Karpas-422 (cell line): ENCODE data around the gene VIPAS39. TPM values are rescaled to one million over a fixed set of nuclear protein-coding genes. Genes with fewer than 3 reads are reported as not detected.
A peak's percentile ranks its signal among the peaks of the same experiment; 100 is the strongest.

ENCODE experiments used
- DNase-seq: peaks from one replicate; pipeline ENCODE4 v3.0.0-alpha.2; 2015
- H2AFZ ChIP-seq: fragments of 200-600 bp; sonication (generic); 2 replicates; pipeline ENCODE4 v1.6.1; 2014; ENCODE audit warnings: antibody characterized with exemption, low read length, mixed read lengths
- H3K27ac ChIP-seq: fragments of 200-600 bp; sonication (generic); 2 replicates; pipeline ENCODE4 v1.5.1; 2014; ENCODE audit warnings: mild to moderate bottlenecking, low read length, moderate library complexity
- H3K27me3 ChIP-seq: fragments of 200-600 bp; sonication (generic); 2 replicates; pipeline ENCODE4 v1.6.1; 2014; ENCODE audit warnings: low read length, mixed read lengths
- H3K36me3 ChIP-seq: fragments of 200-600 bp; sonication (generic); 2 replicates; pipeline ENCODE4 v1.6.1; 2014; ENCODE audit warnings: low read length, mixed read lengths; ENCODE audit not compliant: insufficient read depth
- H3K4me1 ChIP-seq: fragments of 200-600 bp; sonication (generic); 2 replicates; pipeline ENCODE4 v1.6.1; 2014; ENCODE audit warnings: mild to moderate bottlenecking, low read length, mixed read lengths
- H3K4me2 ChIP-seq: fragments of 200-600 bp; sonication (generic); 2 replicates; pipeline ENCODE4 v1.6.1; 2014; ENCODE audit warnings: low read length, low read depth, mild to moderate bottlenecking; ENCODE audit not compliant: poor library complexity, severe bottlenecking
- H3K4me3 ChIP-seq: fragments of 200-600 bp; sonication (generic); 2 replicates; pipeline ENCODE4 v1.5.1; 2014; ENCODE audit warnings: mild to moderate bottlenecking, antibody characterized with exemption, low read length, mixed read lengths
- H3K79me2 ChIP-seq: fragments of 200-600 bp; sonication (generic); 2 replicates; pipeline ENCODE4 v1.6.1; 2014; ENCODE audit warnings: mild to moderate bottlenecking, low read length, mixed read lengths
- H3K9ac ChIP-seq: fragments of 200-600 bp; sonication (generic); 2 replicates; pipeline ENCODE4 v1.6.0; 2014; ENCODE audit warnings: low read length
- H3K9me2 ChIP-seq: fragments of 200-600 bp; sonication (generic), shearing (Covaris generic); replicated peaks from 2 replicates; pipeline ENCODE4 v1.6.0; 2014; ENCODE audit warnings: mild to moderate bottlenecking, low read length, moderate library complexity; ENCODE audit not compliant: insufficient read depth
- H3K9me3 ChIP-seq: fragments of 300-700, 200-600 bp; sonication (generic); 2 replicates; pipeline ENCODE4 v1.6.1; 2014; ENCODE audit warnings: low read length, mixed read lengths
- H4K20me1 ChIP-seq: fragments of 200-600 bp; sonication (generic); 2 replicates; pipeline ENCODE4 v1.6.1; 2014; ENCODE audit warnings: mild to moderate bottlenecking, antibody characterized with exemption, low read length, low read depth; ENCODE audit not compliant: insufficient read depth
- total RNA-seq: library from RNA; depleted of rRNA; stranded (reverse); fragments of >200 nt; shearing (Covaris generic); gene quantifications from 2 replicates; pipeline ENCODE4 v1.2.3, GENCODE V29; 2014; ENCODE audit warnings: low replicate concordance

The VIPAS39 gene
- total RNA-seq, 1 experiment from 2014 or later: 39.0 TPM

DNA sequence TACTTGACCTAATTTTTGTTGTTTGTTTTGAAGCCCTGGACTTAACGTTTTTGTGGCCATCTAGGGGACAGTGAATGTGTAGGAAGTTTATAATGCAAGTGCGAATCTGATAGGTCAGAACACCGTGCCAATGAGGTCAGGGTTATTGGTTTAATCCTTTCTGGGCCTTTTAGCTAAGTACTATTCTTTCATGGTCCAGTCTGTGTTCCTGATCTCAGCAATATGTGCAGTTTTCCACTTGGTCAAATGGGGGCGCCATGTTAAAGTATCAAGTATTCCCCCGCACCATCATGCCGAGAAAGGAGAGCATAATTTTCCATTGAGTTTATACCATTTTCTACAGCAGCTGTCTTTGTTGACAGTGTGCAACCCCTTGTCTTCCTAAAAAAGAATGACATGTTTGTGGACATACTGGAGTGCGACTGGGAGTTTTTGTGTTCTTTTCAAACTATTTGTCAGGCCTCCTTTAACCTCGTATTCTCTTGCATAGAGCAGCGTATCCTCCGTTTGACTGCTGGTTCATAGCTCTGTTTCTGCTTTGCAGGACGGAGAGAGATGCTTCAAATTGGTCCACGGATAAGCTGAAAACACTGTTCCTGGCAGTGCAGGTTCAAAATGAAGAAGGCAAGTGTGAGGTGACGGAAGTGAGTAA is 1.8 kb upstream of the VIPAS39 start:
- Histone ChIP-seq H3K27ac (peak overlapping the region; percentile 89), H2AFZ (no peak overlapping the region)

DNA sequence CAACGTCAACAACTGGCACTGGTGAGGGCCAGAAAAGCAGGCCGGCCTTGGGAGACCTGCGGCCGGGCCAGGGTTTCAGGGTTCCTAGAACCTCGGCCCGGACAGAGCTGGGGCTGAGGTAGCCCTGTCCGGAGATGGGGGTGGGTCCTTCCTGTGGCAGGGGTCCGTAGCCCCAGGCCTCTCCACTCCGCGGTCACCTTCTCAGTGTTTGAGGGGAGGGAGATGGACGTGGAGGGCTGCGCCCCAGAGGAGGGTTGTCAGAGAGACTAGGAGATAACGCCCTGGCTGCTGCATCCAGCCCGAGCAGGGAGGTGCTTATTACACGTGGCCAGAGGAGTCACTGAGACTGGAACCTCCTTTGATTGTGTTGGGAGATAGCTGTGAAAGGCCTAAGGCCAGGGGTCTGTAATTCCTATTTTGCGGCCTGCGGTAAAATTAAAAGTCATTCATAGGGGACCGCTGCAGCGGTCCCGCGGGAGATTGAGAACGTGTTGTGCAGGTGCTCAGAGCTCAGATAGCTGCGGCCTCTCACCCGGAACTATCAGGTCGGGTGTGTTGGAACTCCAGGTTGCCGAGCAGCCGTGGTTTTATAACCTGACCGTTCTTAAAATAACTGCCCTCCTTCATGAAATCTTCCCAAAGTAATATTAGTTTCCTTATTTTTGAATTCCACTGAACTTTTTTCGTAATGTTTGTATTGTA is 999 bp upstream of the VIPAS39 start:
- Histone ChIP-seq H3K9me3 (no peaks in the 10 kb centered on the region), H3K4me3 (peak overlapping the region; percentile 94), H3K27ac (peak overlapping the region; percentile 89), H3K36me3 (peaks cover 34% of the 10 kb centered on the region), H3K9ac (peak overlapping the region; percentile 87), H4K20me1 (peaks cover 37% of the 10 kb centered on the region), H3K4me2 (peak overlapping the region; percentile 89), H3K4me1 (peaks cover 30% of the 10 kb centered on the region), H2AFZ (peak overlapping the region; percentile 97; the same call in 1 of the 2 replicates), H3K79me2 (peaks cover 69% of the 10 kb centered on the region), H3K27me3 (no peaks in the 10 kb centered on the region), H3K9me2 (no peaks in the 10 kb centered on the region)
- DNase-seq: peak; percentile 94

More for the DNA sequence above, 1.8 kb upstream of the VIPAS39 start:
- H3K79me2 ChIP-seq: peaks cover 62% of the 10 kb centered on the region
- H4K20me1 ChIP-seq: peaks cover 37% of the 10 kb centered on the region
- H3K27me3 ChIP-seq: no peaks in the 10 kb centered on the region
- H3K9me2 ChIP-seq: no peaks in the 10 kb centered on the region
- H3K9ac ChIP-seq: peak overlapping the region; percentile 87
- H3K4me3 ChIP-seq: peak overlapping the region; percentile 94
- H3K36me3 ChIP-seq: peaks cover 42% of the 10 kb centered on the region
- H3K4me2 ChIP-seq: peak overlapping the region; percentile 89
- peak; percentile 89 for DNase-seq
- H3K4me1 ChIP-seq: peaks cover 30% of the 10 kb centered on the region
- no peaks in the 10 kb centered on the region for H3K9me3 ChIP-seq

DNA sequence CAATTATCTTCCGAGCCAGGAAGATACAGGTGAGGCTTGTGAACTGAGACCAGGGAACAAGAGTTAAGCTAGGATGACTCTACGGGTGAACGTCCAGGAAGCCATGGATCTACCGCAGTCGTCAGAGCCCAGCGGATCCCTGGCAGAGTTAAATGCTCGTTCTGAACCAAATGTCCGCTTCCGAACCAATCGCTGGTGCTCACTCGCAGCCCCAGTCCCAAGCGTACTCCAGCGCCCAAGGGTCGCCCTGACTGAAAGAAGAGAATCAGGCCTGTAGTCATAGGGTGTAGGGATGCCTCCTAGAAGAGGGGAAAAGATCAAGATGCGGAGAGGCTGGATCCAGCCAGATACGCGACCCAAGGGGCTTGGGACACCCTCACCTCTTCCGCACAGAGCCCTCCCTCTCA is 283 bp downstream of the VIPAS39 start:
- no peak for DNase-seq
- peaks cover 73% of the 10 kb centered on the region for H3K79me2 ChIP-seq

DNA sequence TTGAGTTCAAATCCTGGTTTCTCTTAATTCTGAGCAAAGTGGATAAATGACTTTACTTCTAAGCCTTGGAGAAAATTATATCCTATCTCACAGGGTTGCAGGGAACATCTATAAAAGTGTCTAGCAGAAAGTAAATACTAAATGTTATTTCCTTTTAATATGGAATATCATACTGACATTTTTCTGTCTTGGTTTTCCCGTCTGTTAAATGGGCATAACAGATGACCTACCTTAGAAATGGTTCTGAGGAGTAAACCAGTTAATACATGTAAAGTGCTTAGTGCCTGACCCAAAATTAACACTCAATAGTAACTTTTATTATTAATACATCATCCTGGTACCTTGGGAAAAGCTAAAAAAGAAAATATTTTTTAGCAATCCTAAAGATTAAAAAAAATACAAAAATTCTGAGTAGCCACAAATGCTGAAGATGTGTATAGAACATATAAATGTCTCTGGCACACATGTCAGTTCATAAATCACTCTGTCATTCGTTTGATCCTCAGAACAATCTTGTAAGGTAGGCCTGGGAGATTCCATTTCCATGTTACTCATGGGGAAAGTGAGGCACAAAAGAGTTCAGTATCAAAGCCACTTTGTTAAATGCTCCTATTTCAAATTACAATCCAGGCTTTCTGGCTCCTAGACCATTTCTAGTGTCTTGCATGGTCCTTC is 1.3 kb downstream of the VIPAS39 start:
- peak overlapping the region; percentile 94 for H3K4me3 ChIP-seq
- peaks cover 35% of the 10 kb centered on the region for H3K36me3 ChIP-seq
- peaks cover 19% of the 10 kb centered on the region for H4K20me1 ChIP-seq
- no peak overlapping the region for H2AFZ ChIP-seq
- no peaks in the 10 kb centered on the region for H3K27me3 ChIP-seq
- no peak overlapping the region for H3K27ac ChIP-seq
- H3K4me1 ChIP-seq: peaks cover 30% of the 10 kb centered on the region
- H3K4me2 ChIP-seq: peak overlapping the region; percentile 94
- no peaks in the 10 kb centered on the region for H3K9me2 ChIP-seq
- peaks cover 73% of the 10 kb centered on the region for H3K79me2 ChIP-seq
- H3K9me3 ChIP-seq: no peaks in the 10 kb centered on the region
- no peak for DNase-seq
- peak overlapping the region; percentile 87 for H3K9ac ChIP-seq

More for the DNA sequence above, 283 bp downstream of the VIPAS39 start:
- peaks cover 35% of the 10 kb centered on the region for H3K36me3 ChIP-seq
- no peaks in the 10 kb centered on the region for H3K27me3 ChIP-seq
- peak overlapping the region; percentile 94 for H3K4me2 ChIP-seq
- no peaks in the 10 kb centered on the region for H3K9me3 ChIP-seq
- peaks cover 30% of the 10 kb centered on the region for H3K4me1 ChIP-seq
- peak overlapping the region; percentile 84 for H2AFZ ChIP-seq
- peak overlapping the region; percentile 48 for H3K27ac ChIP-seq
- no peaks in the 10 kb centered on the region for H3K9me2 ChIP-seq
- peak overlapping the region; percentile 94 for H3K4me3 ChIP-seq
- peak overlapping the region; percentile 87 for H3K9ac ChIP-seq
- H4K20me1 ChIP-seq: peaks cover 29% of the 10 kb centered on the region

DNA sequence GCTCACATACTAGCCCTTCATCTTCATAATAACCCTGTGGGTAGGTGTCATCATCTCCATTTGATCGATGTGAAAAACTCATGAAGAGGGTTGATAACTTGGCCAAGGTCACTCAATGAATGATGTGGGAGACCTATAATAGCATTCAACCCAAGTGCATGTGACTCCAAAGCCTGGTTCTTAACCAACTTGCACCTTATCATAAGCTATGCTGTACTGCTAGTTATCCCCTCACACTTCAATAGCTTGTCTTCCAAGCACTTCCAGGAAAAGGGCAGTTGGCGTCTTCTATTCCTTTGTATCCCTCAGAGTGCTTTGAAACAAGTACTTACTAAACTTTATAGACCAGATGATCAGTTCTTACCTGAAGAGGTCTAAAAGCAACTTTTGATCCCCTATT is 15.2 kb downstream of the VIPAS39 start:
- no peak overlapping the region for H3K27ac ChIP-seq
- H3K4me3 ChIP-seq: no peak overlapping the region
- H3K9me3 ChIP-seq: no peaks in the 10 kb centered on the region
- H3K27me3 ChIP-seq: no peaks in the 10 kb centered on the region
- no peak for DNase-seq
- H3K9ac ChIP-seq: no peak overlapping the region
- no peaks in the 10 kb centered on the region for H3K4me1 ChIP-seq
- H3K79me2 ChIP-seq: no peaks in the 10 kb centered on the region
- H3K9me2 ChIP-seq: no peaks in the 10 kb centered on the region
- H3K4me2 ChIP-seq: no peak overlapping the region
- peaks cover 23% of the 10 kb centered on the region; the same call in 1 of the 2 replicates for H3K36me3 ChIP-seq
- H2AFZ ChIP-seq: no peak overlapping the region
- no peaks in the 10 kb centered on the region for H4K20me1 ChIP-seq

DNA sequence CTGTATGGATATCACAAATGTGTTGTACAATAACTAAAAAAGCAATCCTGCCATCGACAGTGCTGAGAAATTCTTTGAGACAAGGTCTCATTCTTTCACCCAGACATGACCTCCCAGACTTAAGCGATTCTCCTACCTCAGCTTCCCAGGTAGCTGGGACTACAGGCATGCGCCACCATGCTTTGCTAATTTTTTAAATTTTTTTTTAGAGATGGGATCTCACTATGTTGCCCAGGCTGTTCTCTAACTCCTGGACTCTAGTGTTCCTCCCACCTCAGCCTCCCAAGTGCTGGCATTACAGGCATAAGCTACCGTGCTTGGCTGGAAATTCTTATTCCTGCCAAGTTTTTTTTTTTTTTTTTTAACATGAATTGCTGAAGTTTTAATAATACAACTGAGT is 17.5 kb downstream of the VIPAS39 start:
- no peak overlapping the region for H3K27ac ChIP-seq

DNA sequence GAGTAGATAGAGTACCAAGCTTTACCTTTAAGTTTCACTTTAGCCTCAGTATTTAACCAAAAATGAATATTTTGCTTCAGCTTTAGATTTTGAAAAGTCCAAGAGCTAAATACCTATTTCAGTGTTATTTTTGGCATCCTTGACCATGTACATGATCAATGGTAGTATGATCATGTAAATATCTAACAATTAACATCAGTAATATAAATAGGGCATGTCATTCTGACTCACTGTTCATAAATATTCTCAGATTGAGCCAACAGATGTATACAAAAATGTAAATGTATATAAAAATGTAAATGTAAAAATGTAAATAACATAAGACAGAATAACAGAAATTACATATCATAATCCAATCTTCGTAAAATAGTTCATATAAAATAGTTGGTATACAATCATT is 18.8 kb downstream of the VIPAS39 start:
- H3K36me3 ChIP-seq: peaks cover 38% of the 10 kb centered on the region
- no peak for DNase-seq
- no peak overlapping the region for H3K27ac ChIP-seq
- H4K20me1 ChIP-seq: no peaks in the 10 kb centered on the region
- no peaks in the 10 kb centered on the region for H3K9me2 ChIP-seq
- no peak overlapping the region for H3K9ac ChIP-seq
- no peak overlapping the region for H3K4me3 ChIP-seq
- H3K4me2 ChIP-seq: no peak overlapping the region
- no peaks in the 10 kb centered on the region for H3K9me3 ChIP-seq
- H3K27me3 ChIP-seq: no peaks in the 10 kb centered on the region
- no peak overlapping the region for H2AFZ ChIP-seq
- no peaks in the 10 kb centered on the region for H3K4me1 ChIP-seq
- no peaks in the 10 kb centered on the region for H3K79me2 ChIP-seq

More for the DNA sequence above, 17.5 kb downstream of the VIPAS39 start:
- H3K36me3 ChIP-seq: peaks cover 29% of the 10 kb centered on the region
- no peak overlapping the region for H3K4me3 ChIP-seq
- H4K20me1 ChIP-seq: no peaks in the 10 kb centered on the region
- H3K4me1 ChIP-seq: no peaks in the 10 kb centered on the region
- H3K27me3 ChIP-seq: no peaks in the 10 kb centered on the region
- no peaks in the 10 kb centered on the region for H3K79me2 ChIP-seq
- DNase-seq: no peak
- no peak overlapping the region for H3K9ac ChIP-seq
- no peaks in the 10 kb centered on the region for H3K9me2 ChIP-seq
- no peak overlapping the region for H3K4me2 ChIP-seq
- H2AFZ ChIP-seq: no peak overlapping the region
- no peaks in the 10 kb centered on the region for H3K9me3 ChIP-seq

DNA sequence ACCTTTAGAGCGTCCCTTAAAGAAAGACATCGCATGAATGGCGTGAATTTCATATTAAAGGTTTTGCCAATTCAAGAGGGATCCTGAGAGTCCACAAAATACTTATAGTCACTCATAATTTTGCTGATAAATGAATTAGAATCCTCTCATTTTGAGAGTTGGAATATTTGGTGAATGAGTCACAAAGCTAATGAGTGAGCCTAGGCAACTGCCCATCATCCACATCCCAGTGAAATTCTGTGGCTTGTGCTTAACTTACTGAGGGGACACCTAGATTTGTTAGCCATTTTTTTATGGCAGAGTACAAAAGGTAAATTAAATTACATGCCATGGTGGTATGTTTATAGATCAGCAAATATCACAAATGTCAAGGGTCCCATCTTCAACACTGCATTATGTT is 21.4 kb downstream of the VIPAS39 start:
- Histone ChIP-seq H3K4me1 (peaks cover 7% of the 10 kb centered on the region; the same call in 1 of the 2 replicates), H3K27ac (no peak overlapping the region), H4K20me1 (no peaks in the 10 kb centered on the region), H3K9me3 (no peaks in the 10 kb centered on the region), H3K9me2 (no peaks in the 10 kb centered on the region), H3K27me3 (no peaks in the 10 kb centered on the region), H3K9ac (no peak overlapping the region), H3K36me3 (peaks cover 41% of the 10 kb centered on the region), H2AFZ (no peak overlapping the region), H3K4me3 (no peak overlapping the region), H3K4me2 (no peak overlapping the region), H3K79me2 (no peaks in the 10 kb centered on the region)
- no peak for DNase-seq
